Osteoblast (primary cell): ENCODE results near the gene SEC63. TPM values are rescaled to one million over a fixed set of nuclear protein-coding genes. Genes with fewer than 3 reads are reported as not detected.

Source experiments
- DNase-seq: peaks from one replicate; pipeline ENCODE4 v3.0.0; 2011; ENCODE audit warnings: low spot score, mixed read lengths; ENCODE audit not compliant: insufficient read length; ENCODE audit errors: missing footprints
- H2AFZ ChIP-seq: 2 replicates; pipeline ENCODE4 v1.6.0; 2011; ENCODE audit warnings: mild to moderate bottlenecking, low read length
- H3K27ac ChIP-seq: 2 replicates; pipeline ENCODE4 v1.5.1; 2011; ENCODE audit warnings: mild to moderate bottlenecking, low read depth, low read length, moderate library complexity
- H3K27me3 ChIP-seq: 2 replicates; pipeline ENCODE4 v1.6.0; 2012; ENCODE audit warnings: mild to moderate bottlenecking, control low read depth, inconsistent platforms, low read length, moderate library complexity; ENCODE audit not compliant: insufficient read depth
- H3K36me3 ChIP-seq: 2 replicates; pipeline ENCODE4 v1.5.1; 2011; ENCODE audit warnings: mild to moderate bottlenecking, low read length, control low read depth, moderate library complexity; ENCODE audit not compliant: insufficient read depth
- H3K4me1 ChIP-seq: 2 replicates; pipeline ENCODE4 v1.5.1; 2011; ENCODE audit warnings: mild to moderate bottlenecking, low read length, control low read depth, moderate library complexity; ENCODE audit not compliant: insufficient read depth
- H3K4me2 ChIP-seq: 2 replicates; pipeline ENCODE4 v1.6.0; 2011; ENCODE audit warnings: mild to moderate bottlenecking, low read length; ENCODE audit not compliant: insufficient read depth
- H3K4me3 ChIP-seq: fragments of 200-600 bp; sonication (generic); 3 replicates; pipeline ENCODE4 v1.5.1; 2012; ENCODE audit warnings: mild to moderate bottlenecking, low read length, inconsistent platforms; ENCODE audit not compliant: insufficient read depth
- H3K79me2 ChIP-seq: 2 replicates; pipeline ENCODE4 v1.6.0; 2012; ENCODE audit warnings: mild to moderate bottlenecking, low read length, control low read depth, inconsistent platforms; ENCODE audit not compliant: insufficient read depth
- H3K9me3 ChIP-seq: 2 replicates; pipeline ENCODE4 v1.5.1; 2011; ENCODE audit warnings: low read depth, low read length, control low read depth
- H4K20me1 ChIP-seq: 2 replicates; pipeline ENCODE4 v1.6.0; 2012; ENCODE audit warnings: mild to moderate bottlenecking, low read length, control low read depth; ENCODE audit not compliant: insufficient read depth
- CTCF ChIP-seq: IDR thresholded peaks from 2 replicates; pipeline ENCODE4 v1.5.1; 2011; ENCODE audit warnings: mild to moderate bottlenecking, low read depth, low read length, moderate library complexity; ENCODE audit errors: extremely low read depth
- total RNA-seq: library from RNA; depleted of rRNA; stranded (reverse); fragments of >200 nt; gene quantifications from 2 replicates; pipeline ENCODE4 v1.2.3, GENCODE V29; 2012

SEC63 gene
- total RNA-seq, 1 donor, result 35.8 TPM

GRCh38 chr6:107973594-107973993, 15.6 kb upstream of the SEC63 start:
- DNase-seq, result no peak
- Histone ChIP-seq H3K9me3 (no peaks in the 10 kb centered on the region), H3K27ac (no peak overlapping the region), H2AFZ (no peak overlapping the region), H3K4me1 (no peaks in the 10 kb centered on the region), H3K79me2 (no peaks in the 10 kb centered on the region), H4K20me1 (no peaks in the 10 kb centered on the region), H3K4me2 (no peak overlapping the region), H3K4me3 (no peak overlapping the region), H3K36me3 (no peaks in the 10 kb centered on the region), H3K27me3 (peaks cover 8% of the 10 kb centered on the region)
- TF ChIP-seq CTCF, result no peak

- H2AFZ ChIP-seq, result no peak overlapping the region
- TF ChIP-seq CTCF, result no peak
- no peak for DNase-seq
- no peaks in the 10 kb centered on the region for H3K79me2 ChIP-seq
- no peak overlapping the region for H3K4me2 ChIP-seq
- H4K20me1 ChIP-seq, result no peaks in the 10 kb centered on the region
- no peaks in the 10 kb centered on the region for H3K4me1 ChIP-seq
- H3K36me3 ChIP-seq, result no peaks in the 10 kb centered on the region
- no peak overlapping the region for H3K4me3 ChIP-seq
- no peaks in the 10 kb centered on the region for H3K9me3 ChIP-seq
- no peak overlapping the region for H3K27ac ChIP-seq
- H3K27me3 ChIP-seq, result peaks cover 8% of the 10 kb centered on the region
These were observed 14.5 kb upstream of the SEC63 start for GRCh38 chr6:107972413-107973096.

- no peaks in the 10 kb centered on the region for H3K9me3 ChIP-seq
- H3K4me1 ChIP-seq, result no peaks in the 10 kb centered on the region
- no peaks in the 10 kb centered on the region for H4K20me1 ChIP-seq
- H3K4me3 ChIP-seq, result no peak overlapping the region
- H3K36me3 ChIP-seq, result no peaks in the 10 kb centered on the region
- no peak overlapping the region for H2AFZ ChIP-seq
- H3K4me2 ChIP-seq, result no peak overlapping the region
- DNase-seq, result no peak
- H3K27me3 ChIP-seq, result peaks cover 8% of the 10 kb centered on the region
- H3K27ac ChIP-seq, result no peak overlapping the region
- no peaks in the 10 kb centered on the region for H3K79me2 ChIP-seq
- no peak for TF ChIP-seq CTCF
These were observed 13.2 kb upstream of the SEC63 start for GRCh38 chr6:107971181-107971580.

GRCh38 chr6:107970255-107970654, 12.2 kb upstream of the SEC63 start:
- no peaks in the 10 kb centered on the region for H3K79me2 ChIP-seq
- H3K27me3 ChIP-seq, result peaks cover 8% of the 10 kb centered on the region
- DNase-seq, result no peak
- no peaks in the 10 kb centered on the region for H4K20me1 ChIP-seq
- H2AFZ ChIP-seq, result no peak overlapping the region
- TF ChIP-seq CTCF, result no peak
- H3K4me1 ChIP-seq, result peaks cover 5% of the 10 kb centered on the region
- H3K27ac ChIP-seq, result no peak overlapping the region
- no peak overlapping the region for H3K4me3 ChIP-seq
- no peaks in the 10 kb centered on the region for H3K36me3 ChIP-seq
- no peak overlapping the region for H3K4me2 ChIP-seq
- H3K9me3 ChIP-seq, result no peaks in the 10 kb centered on the region
